ENCODE results near the gene HS1BP3.

Gene HS1BP3

GRCh38 chr2:20626698-20627513 is 24.0 kb downstream of the HS1BP3 start:
- no peak for DNase-seq

- DNase-seq = no peak
Measured at GRCh38 chr2:20626392-20626697, 24.6 kb downstream of the HS1BP3 start.

- no peak for DNase-seq
Measured at GRCh38 chr2:20625491-20626391, 25.2 kb downstream of the HS1BP3 start.

- DNase-seq = no peak
Measured at GRCh38 chr2:20624884-20625485, 25.9 kb downstream of the HS1BP3 start.

GRCh38 chr2:20624156-20624883 is 26.6 kb downstream of the HS1BP3 start:
- no peak for DNase-seq

GRCh38 chr2:20623741-20624155 is 27.1 kb downstream of the HS1BP3 start:
- DNase-seq = no peak

- no peak for DNase-seq
Measured at GRCh38 chr2:20623241-20623640, 27.7 kb downstream of the HS1BP3 start.

GRCh38 chr2:20622731-20623130 is 28.2 kb downstream of the HS1BP3 start:
- DNase-seq = no peak

- no peak for DNase-seq
Measured at GRCh38 chr2:20622296-20622686, 28.6 kb downstream of the HS1BP3 start.

- no peak for DNase-seq
Measured at GRCh38 chr2:20621366-20622295, 29.3 kb downstream of the HS1BP3 start.

- DNase-seq = no peak
Measured at GRCh38 chr2:20620696-20621365, 30.1 kb downstream of the HS1BP3 start.

- no peak for DNase-seq
Measured at GRCh38 chr2:20620271-20620681, 30.6 kb downstream of the HS1BP3 start.

- no peak for DNase-seq
Measured at GRCh38 chr2:20619624-20620024, 31.3 kb downstream of the HS1BP3 start.

- DNase-seq = no peak
Measured at GRCh38 chr2:20618886-20619521, 31.9 kb downstream of the HS1BP3 start.

GRCh38 chr2:20618468-20618885 is 32.4 kb downstream of the HS1BP3 start:
- no peak for DNase-seq

GRCh38 chr2:20617892-20618467 is 32.9 kb downstream of the HS1BP3 start:
- DNase-seq = peak; percentile 7

GRCh38 chr2:20617081-20617575 is 33.8 kb downstream of the HS1BP3 start:
- DNase-seq = peak; percentile 2

- no peak for DNase-seq
Measured at GRCh38 chr2:20616341-20616871, 34.5 kb downstream of the HS1BP3 start.

GRCh38 chr2:20615466-20616241 is 35.2 kb downstream of the HS1BP3 start:
- no peak for DNase-seq
